Common myeloid progenitor, CD34-positive (primary cell): Measurements from ENCODE around the gene SDCCAG8. TPM values are rescaled to one million over a fixed set of nuclear protein-coding genes. Genes with fewer than 3 reads are reported as not detected.
"Not testable (repeated sequence)": the region's sequence is repeated elsewhere in the genome, so short reads cannot be mapped to it uniquely, and the experiment has no call there.

Experiments used
- CTCF ChIA-PET: fragments of 350-600 bp; sonication (Branson Sonifier 250); formaldehyde crosslinking; loops from one replicate; lab custom pipeline; 2021; ENCODE audit warnings: antibody characterized with exemption; lab: Charles Lee
- POLR2A ChIA-PET: fragments of 350-600 bp; sonication (Branson Sonifier 250); formaldehyde crosslinking; loops from one replicate; lab custom pipeline; 2021; ENCODE audit warnings: antibody characterized with exemption; lab: Charles Lee
- DNase-seq, 3 donors: peaks; one replicate each; pipeline versions ENCODE4 v3.0.0 to v3.0.0-alpha.2; 2013
- H3K27ac ChIP-seq, 2 experiments: 1 replicate in 1 of 2; 2 replicates in 1 of 2; pipeline ENCODE4 v1.7.0; 2013; ENCODE audit warnings: inconsistent platforms in 2 of 2, low read length in 2 of 2, mild to moderate bottlenecking in 2 of 2, low read depth in 1 of 2, moderate library complexity in 1 of 2; ENCODE audit not compliant: severe bottlenecking in 2 of 2, insufficient read depth in 1 of 2, poor library complexity in 1 of 2
- H3K27me3 ChIP-seq, 5 experiments: replicated peaks in 2 of 5; 1 replicate in 3 of 5; 2 replicates in 2 of 5; pipeline versions ENCODE4 v1.6.1 to v1.7.0; 2013; ENCODE audit warnings: low read length in 4 of 5, mild to moderate bottlenecking in 2 of 5, moderate library complexity in 2 of 5, inconsistent platforms in 1 of 5; ENCODE audit not compliant: insufficient read depth in 5 of 5, control insufficient read depth in 4 of 5
- H3K36me3 ChIP-seq, 4 experiments: 1 replicate in 2 of 4; 2 replicates in 2 of 4; pipeline versions ENCODE4 v1.6.1 to v1.7.0; 2013; ENCODE audit warnings: low read length in 3 of 4, control low read depth in 1 of 4, mild to moderate bottlenecking in 1 of 4; ENCODE audit not compliant: control insufficient read depth in 4 of 4, insufficient read depth in 4 of 4
- H3K4me1 ChIP-seq, 4 experiments: 1 replicate in 3 of 4; 2 replicates in 1 of 4; pipeline versions ENCODE4 v1.6.1 to v1.7.1; 2013; ENCODE audit warnings: low read length in 3 of 4, mild to moderate bottlenecking in 3 of 4, control low read depth in 1 of 4, inconsistent platforms in 1 of 4, moderate library complexity in 1 of 4; ENCODE audit not compliant: control insufficient read depth in 4 of 4, insufficient read depth in 4 of 4; ENCODE audit errors: control extremely low read depth in 1 of 4
- H3K4me3 ChIP-seq, 7 experiments: 1 replicate in 4 of 7; 2 replicates in 3 of 7; pipeline versions ENCODE4 v1.5.1 to v1.7.0; 2013; ENCODE audit warnings: mild to moderate bottlenecking in 7 of 7, low read length in 6 of 7, moderate library complexity in 6 of 7, inconsistent platforms in 2 of 7, low read depth in 2 of 7, control low read depth in 1 of 7; ENCODE audit not compliant: insufficient read depth in 4 of 7, control insufficient read depth in 1 of 7; ENCODE audit errors: extremely low read depth in 1 of 7
- H3K9me3 ChIP-seq, 5 experiments: 1 replicate in 4 of 5; 2 replicates in 1 of 5; pipeline versions ENCODE4 v1.6.1 to v1.7.1; 2013; ENCODE audit warnings: low read length in 4 of 5, mild to moderate bottlenecking in 2 of 5, inconsistent platforms in 1 of 5, low read depth in 1 of 5, moderate library complexity in 1 of 5; ENCODE audit not compliant: control insufficient read depth in 4 of 5, insufficient read depth in 2 of 5; ENCODE audit errors: control extremely low read depth in 1 of 5
- WGBS: methylation state at CpG from one replicate; pipeline ENCODE4 v1.1.5; 2013; ENCODE audit not compliant: insufficient coverage; 5-methylcytosine and 5-hydroxymethylcytosine counted together
- polyA plus RNA-seq: library from polyadenylated mRNA; unstranded; fragments of 120-200 nt; gene quantifications from one replicate; pipeline ENCODE4 v1.2.1, GENCODE V29; 2013

The SDCCAG8 gene
- polyA plus RNA-seq = 89.6 TPM

DNA sequence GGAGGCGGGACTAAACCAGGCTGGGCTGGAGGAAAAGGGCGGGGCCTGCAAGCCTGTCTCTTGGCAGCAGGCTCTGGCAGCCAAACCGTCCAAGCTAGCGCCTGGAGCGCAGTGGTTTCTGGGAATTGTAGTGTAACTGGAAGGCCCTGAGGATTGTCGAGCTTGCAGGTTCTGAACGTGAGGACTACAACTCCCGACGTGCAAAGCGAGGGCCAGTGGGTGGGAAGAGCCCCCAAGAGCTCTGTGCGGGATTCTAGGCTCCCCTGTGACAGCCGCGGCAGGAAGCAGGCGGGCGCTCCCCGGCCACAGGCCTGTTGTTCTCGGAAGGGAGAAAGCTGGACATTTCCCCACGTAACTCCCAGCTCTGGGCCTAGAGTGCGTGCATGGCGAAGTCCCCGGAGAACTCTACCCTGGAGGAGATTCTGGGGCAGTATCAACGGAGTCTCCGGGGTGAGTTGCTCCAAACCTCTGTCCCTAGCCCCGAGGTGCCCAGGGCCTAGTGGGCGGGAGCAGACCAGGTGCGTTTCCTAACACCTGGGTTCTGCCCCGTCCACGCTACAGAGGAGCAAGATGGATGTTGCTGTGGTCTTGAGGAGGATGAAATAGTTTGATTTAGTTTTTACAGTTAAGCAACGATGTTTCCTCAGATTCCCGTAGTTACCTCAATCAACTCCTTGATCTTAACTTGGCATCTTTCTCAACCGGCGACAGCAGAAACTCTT lies at the start of gene SDCCAG8:
Gene SDCCAG8, plus strand, starts transcription at position 251 of the 722 bp plus-strand sequence. Its CDS starts 133 bp downstream, at position 384.
- peaks cover 0 to 3% (median under 1%) of the 10 kb centered on the region in 4 experiments for H3K36me3 ChIP-seq
- peaks cover 22 to 66% (median 26%) of the 10 kb centered on the region in 4 experiments for H3K4me1 ChIP-seq
- ChIA-PET POLR2A (interaction anchor here (0.5 to 2.3 kb wide), 5 partner anchors 9 to 35 kb away, joined by 3 to 18 read pairs (median 5); no protein-coding TSS in a partner anchor), CTCF (interaction anchor here (0.6 to 3.2 kb wide), 6 partner anchors 9 to 274 kb away, joined by 3 to 23 read pairs (median 6); no protein-coding TSS in a partner anchor)
- H3K9me3 ChIP-seq = no peaks in the 10 kb centered on the region
- DNase-seq = peak; percentile 99 to 100 (median 100)
- H3K27me3 ChIP-seq = no peaks in the 10 kb centered on the region
- H3K27ac ChIP-seq = peak within 1 kb of the TSS; percentile 92 to 95
- peak within 1 kb of the TSS; percentile 84 to 98 (median 93) for H3K4me3 ChIP-seq
- WGBS = 0% methylated on average over 25 of the region's 32 CpGs

DNA sequence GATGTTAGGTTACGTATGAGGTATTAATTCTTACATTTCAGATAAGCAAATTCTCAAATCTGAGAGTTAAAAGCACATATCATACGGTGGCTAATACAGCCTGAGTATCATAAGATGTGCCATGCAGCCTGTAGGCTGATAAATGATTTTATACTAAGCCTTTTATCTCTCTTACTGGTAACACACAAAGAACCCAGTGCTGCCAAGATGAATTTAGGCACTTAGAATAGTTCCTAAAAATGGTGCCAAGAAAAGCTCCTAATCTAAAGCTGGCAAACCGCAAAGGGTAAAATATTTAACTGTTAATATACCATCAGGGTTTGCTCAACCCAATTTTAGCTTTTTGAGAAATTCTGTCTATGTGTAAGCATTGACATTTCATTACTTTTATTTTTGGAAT lies 43.9 kb upstream of the SDCCAG8 start:
- H3K4me3 ChIP-seq, H3K27me3 ChIP-seq, H3K9me3 ChIP-seq, H3K4me1 ChIP-seq, POLR2A ChIA-PET, H3K27ac ChIP-seq: not testable (repeated sequence)
- peak; percentile 6 to 45 (median 13) for DNase-seq
- WGBS = no CpG with 5 or more reads among the region's 3 CpGs
- H3K36me3 ChIP-seq = peaks cover 0 to 27% (median 10%) of the 10 kb centered on the region in 4 experiments
- CTCF ChIA-PET = interaction anchor here (1.0 kb wide), 1 partner anchor 61 kb away, joined by 3 read pairs; no protein-coding TSS in a partner anchor

DNA sequence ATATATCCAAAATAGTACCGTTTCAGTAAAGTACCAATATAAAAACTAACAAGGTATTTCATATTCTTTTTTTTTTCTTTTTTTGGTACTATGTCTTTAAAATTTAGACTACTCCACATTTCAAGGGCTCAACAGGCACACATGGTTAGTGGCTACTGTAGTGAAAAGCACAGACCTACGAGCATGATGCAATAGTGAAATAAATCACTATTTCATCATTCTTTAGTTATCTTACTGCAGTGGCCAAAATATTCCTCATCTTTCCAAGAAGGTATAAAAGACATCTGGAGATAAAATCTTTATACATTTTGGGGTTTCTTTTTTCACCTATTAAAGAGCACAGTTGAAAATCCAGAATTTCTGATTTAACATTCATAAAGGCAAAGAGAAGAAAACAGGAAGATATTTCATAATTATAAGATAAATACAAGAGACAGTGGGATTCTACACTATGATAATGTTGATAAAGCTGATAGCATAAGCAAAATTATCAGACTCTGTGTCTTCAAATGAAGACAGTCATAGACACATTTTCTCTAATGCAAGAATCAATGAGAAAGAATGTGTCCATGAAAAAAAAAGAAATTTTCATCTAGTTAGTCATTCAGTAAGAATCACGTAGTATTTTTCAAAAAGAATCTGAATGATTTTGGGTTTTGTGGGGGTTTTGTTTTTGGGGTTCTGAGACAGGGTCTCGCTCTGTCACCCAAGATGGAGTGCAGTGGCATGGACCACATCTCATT lies 42.6 kb upstream of the SDCCAG8 start:
- POLR2A ChIA-PET = no interaction called here
- H3K27ac ChIP-seq = no peak overlapping the region
- no peak overlapping the region for H3K4me3 ChIP-seq
- H3K36me3 ChIP-seq = peaks cover 0 to 33% (median 16%) of the 10 kb centered on the region in 4 experiments
- WGBS = 100% methylated on average over 2 of the region's 4 CpGs
- DNase-seq = peak in 1 of 3 donors; percentile 22
- CTCF ChIA-PET = interaction anchor here (1.1 to 1.3 kb wide), 2 partner anchors 21 to 25 kb away, joined by 3 to 4 read pairs; no protein-coding TSS in a partner anchor
- no peaks in the 10 kb centered on the region for H3K27me3 ChIP-seq
- no peaks in the 10 kb centered on the region for H3K4me1 ChIP-seq
- H3K9me3 ChIP-seq = no peaks in the 10 kb centered on the region

DNA sequence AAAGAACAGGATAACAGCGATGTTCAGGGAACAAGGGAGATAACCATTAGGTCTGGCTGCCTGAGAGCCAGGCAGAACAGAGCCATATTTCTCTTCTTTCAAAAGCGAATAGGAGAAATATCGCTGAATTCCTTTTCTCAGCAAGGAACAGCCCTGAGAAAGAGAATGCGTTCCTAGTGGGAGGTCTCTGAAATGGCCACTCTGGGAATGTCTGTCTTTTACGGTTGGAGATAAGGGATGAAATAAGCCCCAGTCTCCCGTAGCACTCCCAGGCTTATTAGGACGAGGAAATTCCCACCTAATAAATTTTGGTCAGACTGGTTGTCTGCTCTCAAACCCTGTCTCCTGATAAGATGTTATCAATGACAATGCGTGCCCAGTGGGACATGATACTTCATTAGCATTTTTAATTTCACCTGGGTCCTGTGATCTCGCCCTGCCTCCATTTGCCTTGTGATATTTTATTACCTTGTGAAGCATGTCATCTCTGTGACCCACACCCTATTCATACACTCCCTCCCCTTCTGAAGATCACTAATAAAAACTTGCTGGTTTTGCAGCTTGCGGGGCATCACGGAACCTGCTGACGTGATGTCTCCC lies 40.5 kb upstream of the SDCCAG8 start:
- H3K27ac ChIP-seq, H3K4me3 ChIP-seq, POLR2A ChIA-PET, H3K9me3 ChIP-seq, DNase-seq, H3K27me3 ChIP-seq, CTCF ChIA-PET, H3K4me1 ChIP-seq: not testable (repeated sequence)
- peaks cover 5 to 48% (median 28%) of the 10 kb centered on the region in 4 experiments for H3K36me3 ChIP-seq
- WGBS = 85% methylated on average over 9 of the region's 12 CpGs

DNA sequence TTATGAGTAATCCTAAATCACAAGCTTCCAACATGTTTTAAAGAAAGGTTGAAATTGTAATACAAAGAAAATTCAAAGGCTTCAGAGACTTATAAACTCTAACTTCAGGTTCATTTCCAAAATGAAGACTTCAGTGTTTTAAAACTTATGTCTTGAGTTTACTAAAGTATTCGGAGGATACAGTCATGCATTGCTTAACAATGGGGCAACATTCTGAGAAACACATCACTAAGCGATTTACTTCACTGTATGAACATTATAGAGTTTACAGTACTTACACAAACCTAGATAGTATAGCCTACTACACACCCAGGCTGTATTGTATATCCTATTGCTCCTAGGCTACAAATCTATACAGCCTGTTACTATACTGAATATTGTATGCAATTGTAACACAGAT lies 39.1 kb upstream of the SDCCAG8 start:
- no peak overlapping the region for H3K27ac ChIP-seq
- H3K4me3 ChIP-seq = no peak overlapping the region
- no peaks in the 10 kb centered on the region for H3K9me3 ChIP-seq
- no peaks in the 10 kb centered on the region for H3K4me1 ChIP-seq
- H3K36me3 ChIP-seq = peaks cover 13 to 61% (median 37%) of the 10 kb centered on the region in 4 experiments
- ChIA-PET CTCF (no interaction called here), POLR2A (no interaction called here)
- no peaks in the 10 kb centered on the region for H3K27me3 ChIP-seq
- WGBS = 80% methylated on average over 1 of the region's 2 CpGs
- no peak for DNase-seq

DNA sequence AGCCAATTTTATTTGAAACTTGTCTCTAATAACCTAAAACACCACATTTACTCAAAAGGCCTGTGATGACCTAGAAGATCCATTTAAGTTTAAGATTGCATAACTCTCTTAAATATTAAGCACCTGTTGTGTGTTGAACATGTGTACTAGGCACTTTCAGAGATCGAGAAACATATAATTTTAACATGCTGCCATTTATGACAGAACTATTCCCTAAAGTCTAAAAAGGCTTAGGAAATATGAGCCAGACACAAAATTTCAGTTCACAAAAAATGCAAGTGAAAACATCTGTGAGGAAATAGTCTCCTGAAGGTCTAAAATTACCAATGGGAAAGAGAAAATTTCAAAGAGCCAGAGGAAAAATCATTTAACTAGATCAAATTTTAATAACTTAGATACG lies 38.5 kb upstream of the SDCCAG8 start:
- Histone ChIP-seq H3K36me3 (peaks cover 16 to 67% (median 39%) of the 10 kb centered on the region in 4 experiments), H3K27ac (no peak overlapping the region), H3K4me3 (no peak overlapping the region), H3K9me3 (no peaks in the 10 kb centered on the region), H3K4me1 (no peaks in the 10 kb centered on the region), H3K27me3 (no peaks in the 10 kb centered on the region)
- no peak for DNase-seq
- WGBS = 100% methylated on average over 1 of the region's 2 CpGs
- ChIA-PET CTCF (interaction anchor here (1.9 kb wide), 1 partner anchor 17 kb away, joined by 9 read pairs; no protein-coding TSS in a partner anchor), POLR2A (no interaction called here)
